Measurements from ENCODE around the gene AHCYL2.
A peak's percentile ranks its signal among the peaks of the same experiment; 100 is the strongest.
"Not testable (repeated sequence)": the region's sequence is repeated elsewhere in the genome, so short reads cannot be mapped to it uniquely, and the experiment has no call there.

Gene AHCYL2

DNA sequence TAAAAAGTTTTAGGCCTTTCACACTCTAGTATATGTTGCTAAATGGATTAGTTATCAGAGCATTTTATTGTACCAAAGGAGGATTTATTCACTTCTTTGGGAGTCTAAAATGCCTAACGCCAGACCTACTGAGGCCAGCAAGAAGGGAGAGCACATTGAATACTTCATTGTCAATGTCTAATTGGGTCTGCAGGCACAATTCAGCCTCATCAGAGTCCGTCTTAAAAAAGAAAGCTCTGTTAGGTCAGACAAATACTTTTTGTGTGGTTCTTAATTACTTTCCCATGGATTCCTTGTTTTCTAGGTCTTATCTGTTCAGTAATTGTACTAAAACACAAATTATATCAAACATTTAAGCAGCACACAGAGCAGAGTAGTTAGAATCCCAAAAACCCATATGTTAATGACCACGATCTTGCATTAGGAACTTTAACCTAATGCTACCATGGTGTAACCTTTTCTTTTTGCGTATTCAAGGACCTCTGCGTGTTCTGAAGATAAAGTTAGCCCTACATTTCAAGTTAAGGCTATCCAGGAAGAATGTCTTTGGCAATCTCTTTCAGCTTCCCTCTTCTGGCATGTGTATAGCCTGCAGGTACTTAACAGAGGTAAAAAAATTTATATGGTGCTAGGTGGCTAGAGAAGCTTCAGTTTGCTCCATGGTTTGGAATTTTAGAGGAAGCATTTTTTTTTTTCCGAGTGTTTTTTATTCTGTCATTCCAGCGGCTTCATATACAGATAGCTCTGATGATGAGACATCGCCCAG, 163.7 kb downstream of the AHCYL2 start:
- DNase-seq: no peak

DNA sequence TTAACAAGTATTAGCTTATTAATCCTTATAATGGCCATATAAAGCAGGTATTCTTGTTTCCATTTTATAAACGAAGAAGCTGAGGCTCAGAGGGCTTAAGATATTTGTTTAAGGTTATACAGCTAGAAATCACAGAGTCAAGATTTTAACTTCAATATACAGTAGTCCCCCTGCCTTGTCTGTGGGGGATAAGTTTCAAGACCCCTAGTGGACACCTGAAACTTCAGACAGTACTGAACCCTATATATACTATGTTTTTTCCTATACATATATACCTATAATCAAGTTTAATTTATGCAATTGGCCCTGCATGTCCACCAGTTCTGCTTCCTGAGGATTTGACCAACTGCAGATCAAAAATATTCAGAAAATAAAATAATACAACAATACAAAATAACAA, 165.0 kb downstream of the AHCYL2 start:
- no peak for DNase-seq

DNA sequence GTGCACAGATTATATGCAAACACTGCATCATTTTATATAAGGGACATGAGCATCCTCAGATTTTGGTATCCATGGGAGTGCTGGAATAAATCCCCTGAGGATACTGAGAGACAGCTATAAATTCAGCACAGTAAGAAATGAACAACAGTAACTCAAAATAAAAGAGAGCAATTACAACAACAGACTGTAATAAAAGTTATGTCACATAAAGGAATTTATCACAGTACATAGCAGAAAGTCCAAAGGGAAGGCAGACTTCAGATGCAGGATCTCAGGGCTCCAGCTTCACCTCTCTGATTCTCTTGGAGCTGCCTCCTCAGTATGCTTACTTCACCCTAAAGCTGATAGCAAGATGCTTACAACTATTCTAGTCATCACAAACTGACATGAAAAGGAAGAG, 165.5 kb downstream of the AHCYL2 start:
- no peak for DNase-seq

DNA sequence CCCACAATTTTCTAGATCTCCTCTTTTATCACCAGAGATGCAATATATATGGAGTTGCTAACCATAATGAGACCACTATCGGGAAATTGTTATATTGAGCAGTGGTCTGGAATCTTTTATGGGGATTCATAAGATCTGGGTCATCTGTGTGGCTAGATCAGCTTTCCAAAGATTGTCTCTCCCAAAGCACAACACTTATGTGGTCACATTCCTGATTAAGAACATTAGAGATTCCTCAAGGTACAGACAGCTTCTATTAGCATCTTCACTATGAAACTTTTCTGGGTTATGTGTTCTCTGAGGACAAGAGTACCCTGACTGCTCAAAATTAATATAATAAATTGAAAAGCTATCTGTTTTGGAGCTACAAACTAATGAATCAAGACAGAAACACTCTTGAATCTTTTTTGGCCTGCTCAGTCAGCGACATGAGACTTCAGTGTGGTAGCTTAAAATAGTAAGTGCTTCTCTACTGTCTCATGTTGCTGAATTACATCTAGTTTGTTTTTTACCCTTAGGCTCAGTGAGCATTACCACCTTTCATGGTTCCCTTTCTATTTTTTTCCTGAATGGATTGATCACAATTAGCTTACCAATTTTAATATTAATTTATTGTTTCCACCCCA, 166.8 kb downstream of the AHCYL2 start:
- DNase-seq: no peak

DNA sequence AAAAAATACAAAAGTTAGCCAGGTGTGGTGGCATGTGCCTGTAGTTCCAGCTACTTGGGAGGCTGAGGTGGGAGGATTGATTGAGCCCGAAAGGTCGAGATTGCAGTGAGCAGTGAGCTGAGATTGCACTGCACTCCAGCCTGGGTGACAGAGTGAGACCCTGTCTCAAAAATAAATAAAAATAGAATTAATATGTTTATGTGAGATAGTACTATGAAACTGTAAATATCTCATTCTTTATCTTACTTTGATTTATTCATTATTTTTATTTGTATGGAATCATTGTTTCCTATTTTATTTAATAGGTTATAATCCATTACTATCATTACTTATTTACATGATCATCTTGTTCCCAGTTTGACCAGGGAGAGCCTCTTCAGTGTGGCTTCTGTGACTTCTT, 168.4 kb downstream of the AHCYL2 start:
- no peak for DNase-seq

DNA sequence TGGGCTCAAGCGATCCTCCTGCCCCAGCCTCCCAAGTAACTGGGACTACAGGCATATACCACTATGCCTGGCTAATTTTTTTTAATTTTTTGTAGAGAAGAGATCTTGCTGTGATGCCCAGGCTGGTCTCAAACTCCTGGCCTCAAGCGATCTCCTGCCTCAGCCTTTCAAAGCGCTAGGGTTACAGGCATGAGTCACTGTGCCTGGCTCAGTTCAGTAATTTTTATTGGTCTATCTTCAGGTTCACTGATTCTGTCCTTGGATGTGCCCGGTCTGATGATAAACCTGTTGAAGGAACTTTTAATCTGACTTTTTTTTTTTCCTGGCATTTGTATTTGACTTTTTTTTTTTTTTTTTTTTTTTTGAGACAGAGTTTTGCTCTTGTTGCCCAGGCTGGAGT, 169.3 kb downstream of the AHCYL2 start:
- DNase-seq: no peak

DNA sequence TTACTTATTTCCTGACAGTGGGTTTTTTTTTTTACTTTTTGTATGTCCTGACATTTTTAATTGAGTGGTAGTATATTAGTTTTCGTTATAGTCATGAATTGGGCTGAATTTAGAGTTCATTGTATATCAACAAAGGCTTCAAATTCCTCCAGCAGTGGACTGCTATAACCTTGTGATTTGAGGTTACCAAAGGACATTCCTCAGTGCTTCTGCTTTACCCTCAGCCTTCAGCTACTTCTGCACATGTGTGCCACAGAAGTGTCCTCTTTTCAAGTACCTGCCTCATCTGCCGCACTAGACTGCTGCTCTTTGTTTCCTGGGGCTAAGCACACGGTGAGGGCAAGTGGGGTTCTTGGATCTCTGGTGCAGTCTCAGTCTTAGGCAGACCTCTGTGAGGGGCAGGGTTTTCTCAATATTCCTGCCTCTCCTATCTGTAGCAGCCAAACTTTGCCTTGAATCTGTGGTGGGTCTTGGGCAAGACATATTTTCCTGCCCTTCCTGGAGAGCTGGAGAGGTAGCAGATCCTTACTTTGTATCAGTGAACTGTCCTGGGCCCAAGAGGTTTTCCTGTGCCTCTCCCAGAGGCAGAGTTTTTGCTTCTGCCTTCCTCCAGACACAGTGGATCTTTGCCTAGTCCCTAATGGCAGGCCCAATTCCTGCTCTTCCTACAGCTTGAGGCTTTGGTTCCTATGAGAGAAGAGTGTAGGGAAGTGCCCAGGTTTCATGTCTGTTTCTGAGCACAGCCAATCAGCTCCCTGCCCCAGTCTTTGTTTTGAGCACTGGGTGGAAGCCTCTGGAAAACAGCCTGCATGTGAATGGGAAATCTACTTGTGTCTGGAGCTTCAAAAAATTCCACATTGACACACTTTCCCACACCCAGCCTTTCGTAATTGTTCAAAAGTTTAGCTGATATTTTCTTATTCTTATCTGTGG, 170.4 kb downstream of the AHCYL2 start:
- DNase-seq: no peak

DNA sequence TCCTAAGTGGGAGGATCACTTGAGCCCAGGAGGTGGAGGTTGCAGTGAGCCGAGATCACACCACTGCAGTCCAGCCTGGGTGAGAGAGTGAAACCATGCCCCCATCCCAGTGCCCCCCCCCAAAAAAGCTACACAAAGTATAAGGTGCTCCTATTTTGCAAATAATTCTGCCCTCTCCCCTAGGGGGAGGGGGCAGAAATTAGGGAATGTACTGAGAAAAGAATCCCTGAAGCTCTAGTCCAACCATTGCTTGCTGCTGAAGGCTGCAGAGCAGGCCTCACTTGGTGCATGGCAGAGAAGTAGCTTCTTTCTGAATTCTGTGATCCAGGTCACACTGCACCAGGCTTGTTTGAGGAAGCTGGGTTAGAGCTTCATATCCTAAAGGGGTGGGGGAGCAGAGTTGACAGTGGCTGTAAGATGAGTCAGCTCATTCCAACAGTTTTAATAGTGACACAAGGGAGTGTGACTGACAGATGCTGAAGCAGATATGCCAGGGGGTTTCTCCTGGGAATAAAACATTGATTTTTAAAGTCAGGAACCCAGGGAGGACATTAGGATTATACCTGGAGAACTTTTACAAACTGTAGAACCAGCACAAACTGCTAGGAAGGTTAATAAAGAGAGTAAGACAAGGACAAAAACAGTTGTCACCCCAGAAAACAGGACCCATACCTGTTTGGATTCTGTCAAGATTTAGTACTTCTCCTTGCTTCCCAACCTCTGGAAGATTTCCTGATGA, 176.6 kb downstream of the AHCYL2 start:
- DNase-seq: peak; percentile 86

DNA sequence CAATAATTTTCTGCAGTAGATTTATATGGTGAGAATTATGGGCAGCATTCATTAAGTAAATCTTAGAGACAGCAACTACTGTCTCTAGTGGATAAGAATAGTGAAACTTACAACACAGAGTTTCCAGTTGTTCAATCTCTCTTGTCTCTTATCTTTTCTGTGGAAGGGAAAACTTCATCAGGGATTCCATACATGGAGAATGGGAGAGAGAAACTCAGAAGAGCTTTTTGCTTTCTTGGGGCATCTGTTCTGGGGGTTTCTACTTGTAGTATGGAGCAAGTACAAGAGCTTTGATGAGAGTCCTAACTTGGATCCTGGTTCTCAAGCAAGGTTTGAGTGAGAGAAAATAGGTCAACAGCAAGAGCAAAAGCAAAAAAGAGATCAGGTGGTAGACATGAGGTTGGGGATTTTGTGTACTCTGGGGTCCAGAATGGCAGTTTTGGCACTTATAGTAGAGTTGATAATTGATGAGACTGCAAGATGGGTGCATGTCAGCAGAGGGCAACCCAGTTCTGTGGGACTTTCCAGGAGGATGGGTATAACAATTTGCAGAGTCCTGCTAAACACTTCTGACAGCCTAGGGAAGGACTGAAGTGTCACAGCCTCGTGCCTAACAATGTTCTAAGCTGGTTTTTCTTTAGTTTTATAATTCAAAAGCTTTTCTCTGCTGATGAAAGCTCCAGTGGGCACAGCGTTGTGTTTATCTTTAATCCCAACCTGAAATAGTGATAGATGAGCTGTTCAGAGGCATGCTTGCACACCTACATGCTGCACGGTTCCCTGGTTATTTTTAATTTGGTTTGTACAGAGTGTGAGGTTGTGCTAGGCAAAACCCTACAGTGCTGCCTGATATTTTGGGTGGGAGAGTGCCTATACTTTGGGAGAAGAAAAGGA, 177.4 kb downstream of the AHCYL2 start:
- DNase-seq: peak; percentile 74

DNA sequence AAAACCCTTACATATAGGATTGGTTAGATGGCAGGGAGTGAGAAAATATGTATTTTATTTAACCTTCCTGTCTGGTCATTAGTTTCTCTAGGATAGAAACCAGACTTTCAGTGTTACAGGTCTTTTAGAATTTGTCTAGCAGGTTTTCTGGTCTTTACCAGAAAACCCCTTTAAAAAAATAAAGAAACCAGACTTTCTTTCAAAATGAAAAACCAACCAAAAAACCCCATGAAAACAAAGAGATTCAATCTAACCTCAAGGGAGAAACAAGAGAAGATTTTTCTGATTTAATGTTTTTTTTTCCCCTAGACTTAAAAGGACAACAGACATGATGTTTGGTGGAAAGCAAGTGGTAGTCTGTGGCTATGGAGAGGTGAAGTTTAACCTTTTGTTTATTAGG, 180.7 kb downstream of the AHCYL2 start:
- DNase-seq: no peak

DNA sequence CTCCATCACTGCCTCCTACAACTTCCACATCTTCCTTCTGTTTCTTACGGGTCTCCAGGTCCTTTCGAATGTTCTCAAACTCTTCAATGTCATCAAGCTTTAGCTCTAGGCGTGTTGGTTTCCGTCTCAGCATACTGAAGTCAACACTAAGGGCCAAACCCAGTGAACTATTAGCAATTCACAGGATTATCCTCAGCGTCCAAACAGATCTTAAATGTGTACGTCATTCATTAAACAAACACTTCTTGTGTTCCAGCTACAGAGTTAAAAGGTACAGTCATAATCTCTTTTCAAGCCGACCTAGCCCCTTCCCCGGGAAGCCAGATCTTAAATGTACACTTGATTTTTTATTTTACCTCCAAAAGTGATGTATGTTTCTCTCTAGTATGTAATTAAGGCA, 185.4 kb downstream of the AHCYL2 start:
- not testable (repeated sequence) for DNase-seq

DNA sequence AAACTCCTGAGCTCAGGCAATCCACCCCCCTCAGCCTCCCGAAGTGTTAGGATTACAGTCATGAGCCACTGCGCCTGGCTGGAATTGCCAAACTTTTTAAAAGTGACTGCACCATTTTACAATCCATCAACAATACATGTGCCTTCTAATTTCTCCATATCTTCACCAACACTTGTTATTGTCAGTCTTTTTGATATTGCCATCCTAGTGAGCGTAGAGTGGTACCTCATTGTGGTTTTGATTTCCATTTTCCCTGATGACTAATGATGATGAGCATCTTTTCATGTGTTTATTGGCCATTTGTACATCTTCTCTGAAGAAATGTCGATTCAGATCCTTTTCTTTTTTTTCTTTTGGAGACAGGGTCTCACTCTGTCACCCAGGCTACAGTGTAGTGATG, 187.7 kb downstream of the AHCYL2 start:
- no peak for DNase-seq

DNA sequence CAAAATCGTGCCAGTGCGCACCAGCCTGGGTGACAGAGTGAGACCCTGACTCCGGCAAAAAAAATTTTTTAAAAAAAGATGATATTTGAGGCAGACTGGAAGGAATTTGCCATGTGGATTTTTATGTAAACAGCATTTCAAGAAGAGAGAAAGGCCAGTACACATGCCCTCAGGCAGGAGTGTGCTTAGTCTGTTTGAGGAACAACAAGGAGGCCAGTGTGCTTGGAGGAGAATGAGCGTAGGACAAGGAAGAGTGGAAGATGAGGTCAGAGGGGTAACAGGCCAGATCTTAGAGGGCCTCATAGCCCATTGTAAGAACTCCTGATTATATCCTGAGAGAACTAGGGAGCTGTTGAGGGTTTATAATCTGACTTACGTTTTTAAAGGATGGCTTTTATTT, 192.2 kb downstream of the AHCYL2 start:
- no peak for DNase-seq

DNA sequence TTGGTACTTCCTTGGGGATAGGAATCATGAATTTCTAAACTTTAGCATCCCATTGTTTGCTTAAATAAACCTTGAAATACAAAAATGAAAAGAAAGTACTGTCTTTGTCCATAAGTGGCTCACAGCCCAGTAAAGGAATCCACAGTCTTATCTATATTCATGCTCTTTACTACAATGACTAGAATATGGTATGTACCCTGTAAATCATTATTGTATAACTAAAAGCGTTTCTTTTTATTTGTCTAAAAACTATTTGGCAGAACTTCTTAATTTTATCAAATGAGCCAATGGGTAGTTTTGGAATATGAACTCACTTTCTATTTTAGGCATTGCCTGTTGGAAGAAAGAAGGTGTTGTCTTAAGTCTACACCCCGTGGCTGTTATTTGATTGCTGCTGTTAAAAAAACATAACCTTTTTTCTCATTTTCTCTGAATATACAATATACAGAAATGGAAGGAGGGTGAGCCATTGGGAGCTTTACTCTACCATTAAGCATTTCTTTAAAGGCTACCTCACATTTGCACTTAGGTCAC, 197.0 kb downstream of the AHCYL2 start:
- DNase-seq: no peak

DNA sequence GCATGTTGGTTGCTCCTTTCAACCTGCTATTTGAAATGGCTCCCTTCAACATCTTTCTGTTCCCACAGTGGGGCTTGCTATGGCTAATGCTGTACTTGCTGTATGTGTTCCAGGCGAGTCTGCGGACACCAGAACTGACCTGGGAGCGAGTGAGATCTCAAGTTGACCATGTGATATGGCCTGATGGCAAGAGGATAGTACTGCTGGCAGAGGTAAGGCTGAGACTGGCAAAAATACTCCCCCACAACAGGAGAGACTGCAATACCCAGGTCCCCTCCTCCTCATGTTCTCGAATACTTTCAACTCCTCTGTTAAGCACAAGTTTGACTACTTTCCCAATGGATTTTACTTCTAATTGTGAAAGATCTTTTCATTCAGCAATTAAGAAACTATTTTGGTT, 197.9 kb downstream of the AHCYL2 start:
- no peak for DNase-seq

DNA sequence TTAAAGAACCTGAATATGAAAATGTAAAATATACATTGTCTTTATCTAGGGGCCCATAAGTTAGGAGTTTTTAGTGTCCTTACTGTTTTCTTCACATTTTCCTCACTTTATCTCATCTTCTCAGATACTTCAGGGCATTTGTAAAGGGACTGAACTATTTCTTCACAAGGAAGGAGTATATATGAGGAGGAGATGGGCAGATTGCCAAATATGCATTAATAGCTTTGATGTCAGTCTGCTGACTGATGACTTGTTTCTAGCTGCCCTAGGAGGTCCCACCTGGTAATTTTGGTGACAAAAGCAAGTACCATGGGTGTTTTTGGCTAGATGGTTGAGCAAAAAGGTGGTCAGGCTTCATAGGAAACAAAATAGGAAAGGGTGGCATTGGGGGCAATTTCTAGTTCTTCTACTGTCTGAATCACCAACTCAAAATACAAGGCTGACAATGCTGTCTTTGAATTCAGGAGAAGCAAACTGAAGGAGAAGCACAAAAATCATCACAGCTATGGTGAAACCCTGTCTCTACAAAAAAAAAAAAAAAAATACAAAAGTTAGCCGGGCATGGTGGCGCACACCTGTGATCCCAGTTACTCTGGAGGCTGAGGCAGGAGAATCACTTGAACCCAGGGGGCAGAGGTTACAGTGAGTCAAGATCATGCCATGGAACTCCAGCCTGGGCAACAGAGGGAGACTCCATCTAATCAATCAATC, 199.0 kb downstream of the AHCYL2 start:
- DNase-seq: peak; percentile 88

DNA sequence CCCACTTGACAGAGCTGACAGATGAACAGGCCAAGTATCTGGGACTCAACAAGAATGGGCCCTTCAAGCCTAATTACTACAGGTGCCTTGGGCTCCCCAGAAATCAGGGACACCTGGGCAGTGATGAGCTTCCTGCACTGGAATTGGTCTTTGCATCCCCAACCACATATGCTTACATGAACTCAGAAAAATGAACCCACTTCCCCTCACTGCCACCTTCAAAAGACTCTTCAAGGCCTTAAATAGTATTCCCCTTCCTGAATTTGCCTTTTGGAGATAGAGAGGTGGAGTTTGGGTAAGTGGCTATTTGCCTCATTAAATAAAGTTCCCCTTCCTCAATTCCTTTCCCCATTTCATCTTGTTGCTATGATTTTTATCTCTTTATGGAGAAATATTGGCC, 201.7 kb downstream of the AHCYL2 start:
- DNase-seq: no peak

DNA sequence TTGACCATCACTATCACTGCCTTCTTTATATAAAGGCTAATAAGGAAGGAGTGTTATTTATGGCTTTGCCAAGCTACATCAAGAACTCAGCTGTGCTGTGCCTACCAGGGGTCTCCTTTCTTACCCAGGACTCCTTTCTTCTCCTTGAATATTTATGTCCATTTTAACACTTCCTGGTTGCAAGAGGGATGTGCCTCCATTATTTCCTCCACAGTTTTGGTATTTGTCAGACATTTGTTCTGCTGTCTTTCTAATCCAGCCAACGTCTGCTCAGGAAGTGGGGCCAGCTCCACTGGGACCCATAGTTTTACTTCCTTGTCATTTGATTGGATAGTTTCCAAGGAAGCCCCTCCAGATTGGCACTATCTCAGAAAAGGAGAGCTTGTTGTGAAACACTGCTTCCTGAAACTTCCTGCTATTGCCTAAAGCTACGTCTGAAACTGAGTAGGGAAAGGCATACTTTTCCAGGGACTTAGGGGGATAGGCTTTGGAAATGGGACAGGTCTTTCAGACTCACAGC, 202.8 kb downstream of the AHCYL2 start:
- DNase-seq: no peak

DNA sequence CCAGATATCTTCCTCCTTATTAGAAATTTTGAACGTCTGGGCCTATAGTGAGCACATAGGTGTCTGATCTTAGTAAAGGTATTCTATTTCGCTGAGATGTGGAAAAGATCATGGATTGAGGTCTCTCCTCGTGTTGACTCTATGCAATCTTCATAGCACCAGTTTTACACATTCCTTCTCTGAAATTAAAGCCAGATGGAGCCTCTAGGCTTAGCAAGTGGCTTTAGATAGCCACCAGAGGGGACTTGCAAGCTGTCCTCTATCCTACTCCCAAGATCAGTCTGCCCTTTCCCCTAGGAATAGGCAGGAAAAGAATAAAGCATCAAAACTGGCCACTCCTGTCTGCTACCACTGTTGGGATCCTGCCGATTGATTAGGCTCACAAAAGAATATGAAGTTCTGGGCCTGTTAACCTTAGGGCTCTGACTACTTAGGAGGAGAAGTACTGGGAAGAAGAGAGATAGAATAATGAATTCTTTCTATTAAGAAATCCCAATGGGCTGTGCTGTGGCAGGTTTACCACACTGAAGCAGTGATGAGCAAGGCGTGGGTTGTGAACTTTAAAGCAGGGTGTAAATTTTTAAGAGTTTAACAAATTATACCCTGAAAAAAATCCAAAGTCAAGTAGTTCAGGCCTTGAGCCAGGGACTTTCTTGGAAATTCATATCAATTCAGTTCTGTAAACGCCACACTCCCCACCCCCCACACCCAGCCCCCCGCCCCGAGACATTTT, 207.2 kb downstream of the AHCYL2 start:
- no peak for DNase-seq

Data from hematopoietic multipotent progenitor cell treated with erythropoietin and hydrocortisone succinate and interleukin-3 and kit ligand, for 6 days (in vitro differentiated cells).